NCI-H748 (cell line): ENCODE measurements around the gene RTL1.

Experiments
- DNase-seq: peaks from one replicate; lab custom pipeline; 2025; ENCODE audit not compliant: unreplicated experiment; lab: John Stamatoyannopoulos, UW

RTL1 gene

GRCh38 chr14:100866666-100867630 is 36.6 kb downstream of the RTL1 start:
- DNase-seq: no peak

DNA sequence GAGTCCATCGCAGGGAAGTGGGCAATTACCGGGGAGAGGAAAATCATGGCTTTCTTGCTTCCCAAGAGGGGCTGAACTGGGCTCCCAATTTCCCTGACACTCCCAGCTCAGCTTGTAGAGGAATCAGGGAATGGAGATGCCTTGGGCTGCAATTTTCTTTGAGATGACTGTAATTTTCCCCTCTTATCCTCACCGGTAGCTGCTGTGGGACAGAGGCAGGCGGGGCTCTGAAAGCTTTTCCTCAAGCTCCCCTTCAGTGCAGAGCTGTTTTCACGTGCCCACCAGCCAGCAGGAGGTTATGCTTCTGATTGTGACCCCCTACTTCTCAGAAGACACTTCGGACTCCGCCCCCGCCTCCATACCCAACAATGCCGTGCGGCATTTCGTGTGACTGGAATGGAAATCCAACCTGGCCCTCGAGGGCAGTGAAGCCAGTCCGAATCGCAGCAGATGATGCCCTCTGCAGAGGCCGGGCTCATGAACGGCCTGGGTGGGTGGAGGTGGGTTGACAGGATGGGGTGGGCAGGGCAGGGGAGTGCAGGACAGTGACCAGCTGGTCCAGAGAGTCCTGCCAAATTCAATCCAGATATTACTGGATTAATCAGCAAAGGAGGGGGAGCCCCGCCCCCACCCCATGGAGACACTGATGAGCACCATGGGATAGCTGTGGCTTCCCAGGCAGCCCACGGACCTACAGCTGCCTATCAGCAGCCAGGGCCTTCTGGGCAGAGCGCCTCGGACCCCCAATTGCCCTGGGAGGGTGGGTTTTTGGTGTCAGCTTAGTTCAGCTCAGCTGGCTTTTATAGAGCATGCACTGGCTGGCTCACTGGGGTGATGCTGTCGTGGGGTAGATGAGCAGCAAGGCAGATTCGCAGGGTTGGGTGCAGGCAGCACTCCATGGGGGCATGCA is 37.6 kb downstream of the RTL1 start:
- DNase-seq: no peak

- DNase-seq: no peak
Observed at GRCh38 chr14:100864960-100865681, 38.4 kb downstream of the RTL1 start.

GRCh38 chr14:100864206-100864605 is 39.3 kb downstream of the RTL1 start:
- no peak for DNase-seq

GRCh38 chr14:100862793-100863192 is 40.7 kb downstream of the RTL1 start:
- no peak for DNase-seq

DNA sequence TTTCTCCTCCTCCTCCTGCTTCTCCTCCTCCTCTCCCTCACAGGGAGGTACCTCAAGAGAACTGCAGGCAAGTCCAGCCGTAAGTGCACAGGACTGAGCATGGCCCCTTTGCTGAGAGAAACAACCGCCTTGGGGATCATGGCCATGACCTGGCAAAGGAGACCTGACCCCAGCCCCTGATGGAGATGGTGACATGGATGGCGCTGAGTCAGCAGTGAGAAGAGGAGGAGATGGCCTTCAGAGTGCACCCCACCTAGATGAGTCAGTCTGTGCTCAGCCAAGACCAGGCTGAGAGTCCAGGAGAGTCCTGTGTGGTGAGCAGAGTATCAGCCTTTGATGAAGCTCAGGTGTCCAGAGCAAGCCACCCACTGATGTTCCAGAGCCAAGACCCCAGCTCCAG is 41.2 kb downstream of the RTL1 start:
- no peak for DNase-seq

- no peak for DNase-seq
Observed at GRCh38 chr14:100861937-100862247, 41.6 kb downstream of the RTL1 start.

DNA sequence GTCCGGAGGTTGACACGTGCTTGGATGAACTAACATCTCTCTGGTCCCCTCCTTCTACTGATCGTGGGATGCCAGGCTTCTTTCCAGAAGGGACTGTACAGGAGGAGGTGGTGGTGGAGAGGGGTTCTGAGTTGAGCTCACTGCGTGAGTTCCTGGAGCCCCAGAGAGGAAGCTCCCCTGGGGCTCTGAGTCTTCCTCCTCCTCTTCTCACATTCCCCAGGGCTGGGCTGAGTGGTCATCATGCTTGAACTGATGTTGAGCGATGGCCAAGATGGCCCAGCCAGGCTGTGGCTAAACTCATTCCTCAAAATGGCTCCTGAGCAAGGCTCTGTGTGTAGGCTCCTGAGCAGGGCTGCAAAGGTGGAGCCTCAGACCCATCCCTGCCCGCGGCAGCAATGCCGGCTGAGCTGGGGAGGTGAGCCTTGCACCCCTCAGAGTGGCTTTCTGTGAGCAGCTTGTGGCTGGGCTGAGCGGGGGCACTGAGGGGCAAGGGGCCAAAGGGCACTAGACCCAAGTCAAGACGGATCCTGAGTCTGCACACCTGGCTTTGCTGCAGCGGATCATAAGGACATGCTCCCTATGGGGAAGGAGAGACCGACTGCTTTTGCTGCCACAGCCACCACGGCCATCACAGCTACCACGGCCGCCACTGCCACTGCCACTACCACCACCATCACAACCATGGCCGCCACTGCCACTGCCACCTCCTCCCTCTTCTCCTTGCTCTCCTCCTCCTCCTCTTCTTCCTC is 42.2 kb downstream of the RTL1 start:
- no peak for DNase-seq

GRCh38 chr14:100860556-100861187 is 42.9 kb downstream of the RTL1 start:
- DNase-seq: no peak

DNA sequence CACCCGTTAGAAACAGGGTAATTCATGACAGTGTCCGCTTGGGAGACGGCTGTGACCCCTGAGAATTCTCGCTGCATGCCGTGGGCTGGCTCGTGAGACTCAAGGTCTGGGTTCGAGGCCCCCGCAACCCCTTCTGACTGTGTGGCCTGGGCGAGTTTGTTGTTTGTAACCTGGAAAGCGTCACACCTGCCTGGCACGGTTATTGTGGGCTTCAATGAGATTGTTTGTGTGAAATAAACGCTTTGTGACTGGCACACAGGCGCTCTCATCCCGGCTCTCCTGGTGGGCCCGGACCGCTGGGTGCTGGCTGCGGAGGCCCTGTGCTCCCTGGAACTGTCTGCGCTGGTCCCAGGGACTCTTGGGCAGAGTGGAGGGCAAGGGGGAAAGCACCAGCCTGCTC is 43.7 kb downstream of the RTL1 start:
- DNase-seq: no peak

DNA sequence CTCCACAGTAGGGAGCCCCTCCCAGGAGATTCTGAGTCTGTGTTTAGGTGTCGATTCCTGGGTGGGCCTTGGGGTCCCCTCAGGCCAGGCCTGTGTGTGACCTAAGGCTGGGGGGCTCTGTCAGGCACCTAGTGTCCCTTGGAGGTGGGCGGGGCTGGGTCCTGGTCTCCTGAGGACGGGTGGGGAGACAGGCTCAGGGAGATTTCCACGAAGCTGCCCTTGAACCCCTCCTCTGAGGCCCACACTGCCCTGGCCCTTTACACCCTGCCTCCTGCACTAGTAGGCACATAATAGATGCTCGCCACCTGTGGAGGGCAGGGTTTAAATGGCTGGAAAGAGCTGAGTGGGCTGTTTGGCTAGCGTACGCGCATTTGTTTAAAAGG is 44.7 kb downstream of the RTL1 start:
- DNase-seq: peak; percentile 73

- DNase-seq: peak; percentile 24
Observed at GRCh38 chr14:100857923-100858837, 45.3 kb downstream of the RTL1 start.

DNA sequence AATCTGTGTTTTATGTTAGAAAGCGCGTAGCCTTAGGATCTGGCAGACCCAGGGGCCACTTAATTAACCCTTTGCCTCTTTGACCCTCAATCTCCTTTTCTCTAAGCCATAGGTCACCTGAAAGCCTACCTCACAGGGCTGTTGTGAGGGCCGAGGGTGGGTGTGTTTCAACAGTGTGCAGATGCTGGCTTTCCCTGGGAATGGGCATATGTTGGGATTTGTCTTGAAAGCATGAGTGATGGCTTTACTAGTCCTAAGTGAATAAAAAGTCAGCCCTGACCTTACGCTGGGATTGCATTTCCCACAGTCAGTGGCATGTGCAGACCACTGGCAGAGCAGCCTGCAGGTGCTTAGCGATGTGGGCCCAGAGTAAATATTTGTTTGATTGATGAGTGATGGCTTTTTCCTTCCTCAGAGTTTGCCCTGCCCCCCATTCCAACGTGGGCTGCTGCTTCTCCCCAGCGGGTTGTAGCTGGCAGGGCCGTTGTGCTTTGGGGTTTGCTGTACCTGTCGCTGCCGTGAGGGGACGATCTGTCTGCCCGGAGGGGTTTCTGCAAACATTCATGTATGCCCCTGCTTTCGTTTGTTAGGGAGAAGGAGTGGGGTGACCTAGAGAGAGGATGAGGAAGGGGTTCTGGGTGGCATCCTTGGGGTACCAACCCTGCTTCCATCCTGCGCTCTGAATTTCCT is 46.1 kb downstream of the RTL1 start:
- peak; percentile 89 for DNase-seq

DNA sequence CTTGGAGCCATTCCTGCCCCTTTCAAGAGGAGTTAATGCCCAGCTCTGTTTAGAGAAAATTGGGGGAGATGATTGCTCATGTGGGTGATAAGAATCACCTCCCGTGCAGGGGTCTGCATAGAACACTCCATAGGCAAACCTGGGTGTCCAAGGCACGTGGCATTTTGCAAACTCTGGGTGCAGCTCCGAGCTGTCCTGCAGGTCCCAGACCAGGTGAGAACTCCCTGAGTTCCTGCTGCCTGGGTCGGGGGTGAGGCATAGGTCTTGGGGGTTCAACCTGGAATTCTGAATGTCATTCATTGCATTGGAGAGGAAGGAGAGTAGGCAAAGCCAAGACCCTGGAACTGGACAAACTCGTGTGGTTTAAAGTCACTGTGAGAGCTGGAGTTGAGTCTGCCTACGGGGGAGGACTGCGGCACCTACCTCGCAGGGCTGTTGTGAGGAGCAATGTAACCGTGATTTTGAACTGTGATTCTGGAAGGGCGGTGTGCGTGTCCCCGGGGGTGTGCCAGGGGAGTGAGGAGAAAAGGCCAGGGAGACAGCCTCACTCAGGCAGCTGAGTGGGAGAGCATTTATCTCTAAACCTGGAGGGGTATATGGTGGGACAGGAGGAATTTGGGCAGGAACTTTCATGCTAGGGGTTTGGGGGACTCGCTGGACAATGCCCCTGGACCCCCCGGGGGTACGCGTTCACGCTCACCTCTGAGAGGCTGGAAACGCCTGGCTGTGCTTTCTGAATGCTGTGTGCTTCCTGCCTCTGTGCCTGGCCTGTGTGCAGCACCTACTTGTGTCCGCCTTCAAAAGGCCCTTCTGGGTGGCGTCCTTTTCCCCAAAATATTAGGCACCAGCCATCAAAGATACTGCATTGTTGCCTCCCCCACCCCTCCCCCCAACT is 47.2 kb downstream of the RTL1 start:
- DNase-seq: no peak

GRCh38 chr14:100855256-100855930 is 48.1 kb downstream of the RTL1 start:
- DNase-seq: no peak

GRCh38 chr14:100854435-100854834 is 49.1 kb downstream of the RTL1 start:
- DNase-seq: no peak
